ENCODE measurements around the gene GRXCR1.

The GRXCR1 gene

DNA sequence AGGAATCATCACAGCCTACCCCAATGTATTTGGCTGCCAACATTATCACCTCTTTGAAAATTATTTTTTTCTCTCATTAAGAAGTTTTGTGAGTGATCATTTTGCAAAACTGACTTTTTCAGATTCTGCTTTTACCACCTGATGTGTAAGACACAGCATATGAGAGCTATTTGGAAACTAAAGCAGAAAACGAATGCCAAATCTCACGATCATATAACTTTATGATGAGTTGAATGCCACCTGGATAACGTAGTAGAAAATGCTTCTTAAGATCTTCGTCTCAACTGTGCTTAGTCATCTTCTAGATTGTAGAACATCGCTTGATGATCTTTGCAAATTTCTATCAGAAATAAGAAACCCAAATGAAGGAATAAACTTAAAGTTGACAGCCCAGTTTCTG is 21.3 kb upstream of the GRXCR1 start:
- H3K4me3 ChIP-seq (replicated peaks; ENCODE audit: low read depth, low read length), result no peak overlapping the region
- TF ChIP-seq, protein P1, sequence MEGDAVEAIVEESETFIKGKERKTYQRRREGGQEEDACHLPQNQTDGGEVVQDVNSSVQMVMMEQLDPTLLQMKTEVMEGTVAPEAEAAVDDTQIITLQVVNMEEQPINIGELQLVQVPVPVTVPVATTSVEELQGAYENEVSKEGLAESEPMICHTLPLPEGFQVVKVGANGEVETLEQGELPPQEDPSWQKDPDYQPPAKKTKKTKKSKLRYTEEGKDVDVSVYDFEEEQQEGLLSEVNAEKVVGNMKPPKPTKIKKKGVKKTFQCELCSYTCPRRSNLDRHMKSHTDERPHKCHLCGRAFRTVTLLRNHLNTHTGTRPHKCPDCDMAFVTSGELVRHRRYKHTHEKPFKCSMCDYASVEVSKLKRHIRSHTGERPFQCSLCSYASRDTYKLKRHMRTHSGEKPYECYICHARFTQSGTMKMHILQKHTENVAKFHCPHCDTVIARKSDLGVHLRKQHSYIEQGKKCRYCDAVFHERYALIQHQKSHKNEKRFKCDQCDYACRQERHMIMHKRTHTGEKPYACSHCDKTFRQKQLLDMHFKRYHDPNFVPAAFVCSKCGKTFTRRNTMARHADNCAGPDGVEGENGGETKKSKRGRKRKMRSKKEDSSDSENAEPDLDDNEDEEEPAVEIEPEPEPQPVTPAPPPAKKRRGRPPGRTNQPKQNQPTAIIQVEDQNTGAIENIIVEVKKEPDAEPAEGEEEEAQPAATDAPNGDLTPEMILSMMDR (IDR thresholded peaks at IDR 0.05; ENCODE audit: low read depth, low read length, missing control alignments), result no peak
- DNase-seq (ENCODE audit: extremely low read depth, low read depth), result no peak

DNA sequence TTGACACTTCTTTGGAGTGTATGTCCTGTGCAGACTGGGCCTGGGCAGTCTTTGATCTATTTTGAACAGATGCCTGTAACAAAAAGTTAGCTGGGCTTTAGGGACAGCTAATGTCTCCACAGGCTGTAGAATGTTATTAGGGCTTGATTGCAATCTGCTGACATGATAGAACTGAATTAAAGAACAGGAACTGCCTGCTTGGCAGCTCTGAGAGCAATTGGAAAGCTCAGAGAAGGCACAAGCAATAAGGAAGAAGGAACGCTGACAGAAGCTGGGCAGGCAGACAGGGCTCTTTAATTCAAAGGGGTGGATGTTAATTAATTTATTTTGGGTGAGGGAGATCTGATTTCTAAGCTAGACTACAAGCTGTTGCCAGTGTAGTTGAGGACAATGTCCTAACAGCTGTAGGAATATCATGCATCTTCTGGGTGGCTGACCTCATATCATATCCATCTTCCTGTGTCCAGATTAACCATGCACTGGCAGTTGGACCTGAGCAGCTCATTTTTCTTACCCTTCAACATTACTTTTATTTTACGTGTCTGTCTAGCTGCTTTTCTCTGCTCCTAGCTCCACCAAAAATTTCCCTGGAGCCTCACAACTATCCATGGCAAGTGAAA is 20.7 kb upstream of the GRXCR1 start:
- TF ChIP-seq, protein P1 (IDR thresholded peaks at IDR 0.05; ENCODE audit: low read depth, low read length, missing control alignments), result no peak
- DNase-seq (ENCODE audit: extremely low read depth, low read depth), result no peak
- no peak overlapping the region for H3K4me3 ChIP-seq (replicated peaks; ENCODE audit: low read depth, low read length)

DNA sequence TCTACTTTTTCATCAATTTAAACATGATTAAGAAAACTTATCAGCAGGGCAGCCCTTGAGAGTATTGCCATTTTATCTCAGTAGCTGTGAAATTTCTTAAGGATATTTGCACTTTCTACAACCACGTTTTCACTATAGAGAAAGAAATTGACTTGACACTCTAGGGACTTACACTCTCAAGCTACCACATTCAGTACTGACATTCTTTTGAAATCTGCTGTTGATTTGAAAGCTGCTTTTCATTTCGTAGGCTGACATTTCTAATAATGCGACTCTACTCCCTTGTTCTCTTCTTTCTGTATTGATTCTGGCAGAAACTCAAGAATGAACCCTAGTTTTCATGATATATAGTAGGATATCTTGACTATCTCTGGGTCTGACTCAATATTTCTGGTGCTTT is 13.7 kb upstream of the GRXCR1 start:
- TF ChIP-seq, protein P1 (IDR thresholded peaks at IDR 0.05; ENCODE audit: low read depth, low read length, missing control alignments), result no peak
- no peak overlapping the region for H3K4me3 ChIP-seq (replicated peaks; ENCODE audit: low read depth, low read length)
- no peak for DNase-seq (ENCODE audit: extremely low read depth, low read depth)

DNA sequence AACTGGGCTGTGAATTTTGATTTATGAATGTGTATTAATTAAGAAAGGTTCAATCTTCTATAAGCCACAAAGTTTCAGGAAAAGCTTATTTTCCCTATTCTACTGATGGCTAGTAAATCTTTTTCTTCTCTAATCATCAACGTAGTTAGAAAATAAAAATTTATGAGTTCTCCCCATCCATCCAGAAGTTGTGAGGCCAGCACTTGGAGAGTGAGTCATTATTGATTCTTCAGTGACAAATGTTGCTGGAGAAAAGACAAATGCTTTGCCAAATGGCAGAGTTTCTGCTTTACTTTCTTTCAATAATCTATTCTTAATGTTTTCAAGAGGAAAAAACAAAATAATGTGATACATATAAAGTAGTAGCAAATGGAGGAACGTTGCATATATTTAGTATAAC is 11.3 kb upstream of the GRXCR1 start:
- DNase-seq (ENCODE audit: extremely low read depth, low read depth), result no peak
- TF ChIP-seq, protein P1 (IDR thresholded peaks at IDR 0.05; ENCODE audit: low read depth, low read length, missing control alignments), result no peak
- H3K4me3 ChIP-seq (replicated peaks; ENCODE audit: low read depth, low read length), result no peak overlapping the region

DNA sequence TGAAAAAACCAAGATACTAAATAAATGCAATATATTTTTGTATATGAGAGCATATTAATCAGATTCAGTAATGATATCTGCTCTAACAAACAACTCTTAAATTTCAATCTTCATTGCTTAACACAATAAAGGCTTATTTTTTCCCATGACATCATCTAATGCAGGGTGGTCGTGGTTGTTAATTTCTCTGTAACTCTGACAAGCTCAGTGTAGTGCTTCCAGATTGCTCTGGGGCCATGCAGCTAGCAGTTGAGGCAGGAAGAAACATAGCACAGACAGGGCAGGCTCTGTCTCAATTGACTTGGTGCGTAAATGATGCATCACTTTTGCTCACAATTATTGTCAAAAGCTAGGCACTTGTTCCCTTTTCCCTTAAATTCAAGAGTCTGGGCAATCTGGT is 869 bp upstream of the GRXCR1 start:
- no peak for DNase-seq (ENCODE audit: extremely low read depth, low read depth)
- no peak overlapping the region for H3K4me3 ChIP-seq (replicated peaks; ENCODE audit: low read depth, low read length)
- TF ChIP-seq, protein P1 (IDR thresholded peaks at IDR 0.05; ENCODE audit: low read depth, low read length, missing control alignments), result no peak

DNA sequence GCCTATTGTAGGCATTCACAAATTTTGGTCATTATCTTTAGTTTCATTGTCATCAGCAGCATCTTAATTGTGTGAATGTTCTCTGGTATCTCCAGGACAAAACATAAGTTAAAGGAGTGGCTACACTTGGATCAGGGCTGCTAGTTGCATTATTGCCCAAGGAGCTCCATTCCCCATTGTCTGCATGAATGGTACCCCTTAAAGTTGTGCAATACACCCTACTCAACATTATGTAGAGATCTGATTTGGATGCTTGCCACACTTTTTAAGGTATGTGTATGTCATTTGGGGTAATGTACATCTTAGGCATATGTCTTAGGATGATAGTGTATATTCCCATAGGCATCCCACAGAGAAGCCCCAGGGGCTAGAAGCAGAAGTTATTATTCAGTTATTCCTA is 2.9 kb downstream of the GRXCR1 start:
- no peak for DNase-seq (ENCODE audit: extremely low read depth, low read depth)
- no peak overlapping the region for H3K4me3 ChIP-seq (replicated peaks; ENCODE audit: low read depth, low read length)
- TF ChIP-seq, protein P1 (IDR thresholded peaks at IDR 0.05; ENCODE audit: low read depth, low read length, missing control alignments), result no peak

DNA sequence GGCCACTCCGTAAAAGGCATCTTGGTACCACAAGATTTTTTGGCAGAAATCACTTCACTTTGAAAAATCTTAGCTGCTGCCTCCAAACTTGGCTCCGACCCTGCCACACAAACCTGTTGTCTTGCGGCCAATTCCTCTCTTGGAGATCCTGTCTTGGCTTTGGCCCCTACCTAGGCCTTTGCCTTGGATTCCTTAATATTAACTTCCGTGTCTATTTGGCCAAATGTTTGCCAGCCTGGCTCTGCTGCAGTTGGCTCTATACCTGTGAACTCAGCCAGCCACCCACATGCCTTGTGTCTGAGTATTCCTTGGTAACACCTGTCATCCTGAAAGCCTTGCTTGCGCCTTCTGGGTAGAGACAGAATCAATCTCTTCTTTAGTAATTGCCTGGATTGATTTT is 12.5 kb downstream of the GRXCR1 start:
- no peak overlapping the region for H3K4me3 ChIP-seq (replicated peaks; ENCODE audit: low read depth, low read length)
- TF ChIP-seq, protein P1 (IDR thresholded peaks at IDR 0.05; ENCODE audit: low read depth, low read length, missing control alignments), result no peak
- no peak for DNase-seq (ENCODE audit: extremely low read depth, low read depth)

Measured in HFF-Myc (cell line).